Liver (tissue), 9 donors: ENCODE data around the gene FAM221B. TPM values are rescaled to one million over a fixed set of nuclear protein-coding genes. Genes with fewer than 3 reads are reported as not detected.

Source experiments
- DNase-seq: peaks from one replicate; pipeline ENCODE4 v3.0.0-alpha.2; 2017; ENCODE audit warnings: low spot score
- H3K27ac ChIP-seq, 2 donors: one replicate each; pipeline ENCODE4 v1.7.0; 2013; ENCODE audit warnings: inconsistent platforms in 2 of 2, low read length in 2 of 2, control low read depth in 1 of 2, low read depth in 1 of 2, mild to moderate bottlenecking in 1 of 2
- H3K27me3 ChIP-seq, 4 donors: one replicate each; pipeline versions ENCODE4 v1.6.1 to v1.7.0; 2013; ENCODE audit warnings: low read length in 3 of 4, inconsistent platforms in 1 of 4, mild to moderate bottlenecking in 1 of 4, moderate library complexity in 1 of 4; ENCODE audit not compliant: control insufficient read depth in 4 of 4, insufficient read depth in 4 of 4
- H3K36me3 ChIP-seq, 4 donors: one replicate each; pipeline versions ENCODE4 v1.6.1 to v1.7.0; 2013; ENCODE audit warnings: low read length in 3 of 4, mild to moderate bottlenecking in 3 of 4, low read depth in 1 of 4, moderate library complexity in 1 of 4; ENCODE audit not compliant: control insufficient read depth in 4 of 4, insufficient read depth in 3 of 4
- H3K4me1 ChIP-seq, 4 donors: one replicate each; pipeline versions ENCODE4 v1.6.1 to v1.7.0; 2013; ENCODE audit warnings: low read length in 3 of 4, mild to moderate bottlenecking in 3 of 4, moderate library complexity in 1 of 4; ENCODE audit not compliant: control insufficient read depth in 4 of 4, insufficient read depth in 4 of 4
- H3K4me3 ChIP-seq, 3 donors: one replicate each; pipeline versions ENCODE4 v1.6.1 to v1.7.0; 2013; ENCODE audit warnings: low read length in 3 of 3, control low read depth in 1 of 3, low read depth in 1 of 3, mild to moderate bottlenecking in 1 of 3
- H3K9ac ChIP-seq, 2 donors: one replicate each; pipeline ENCODE4 v1.7.0; 2013; ENCODE audit warnings: low read length in 2 of 2, mild to moderate bottlenecking in 2 of 2, moderate library complexity in 2 of 2, control low read depth in 1 of 2, low read depth in 1 of 2
- H3K9me3 ChIP-seq, 4 donors: one replicate each; pipeline versions ENCODE4 v1.6.1 to v1.7.0; 2013; ENCODE audit warnings: low read length in 3 of 4; ENCODE audit not compliant: control insufficient read depth in 4 of 4
- ATF3 ChIP-seq: IDR thresholded peaks from 2 replicates; pipeline ENCODE4 v1.6.1; 2016; ENCODE audit warnings: antibody characterized with exemption
- CTCF ChIP-seq: fragments of 150-350 bp; IDR thresholded peaks from 2 replicates; pipeline ENCODE4 v1.5.1; 2017; ENCODE audit warnings: improper control_type of control experiment, low read depth, low read length; ENCODE audit not compliant: missing input control
- EGR1 ChIP-seq, 2 donors: IDR thresholded peaks; 2 replicates each; pipeline ENCODE4 v1.6.1; 2016 to 2018; ENCODE audit warnings: antibody characterized with exemption in 2 of 2, low read depth in 2 of 2
- FOXA1 ChIP-seq: IDR thresholded peaks from 2 replicates; pipeline ENCODE4 v1.6.1; 2016; ENCODE audit warnings: antibody characterized with exemption
- FOXA2 ChIP-seq: IDR thresholded peaks from 2 replicates; pipeline ENCODE4 v1.6.1; 2016; ENCODE audit warnings: antibody characterized with exemption
- GABPA ChIP-seq, 2 donors: IDR thresholded peaks in 1 of 2; conservative IDR thresholded peaks in 1 of 2; 2 replicates each; pipeline ENCODE4 v1.6.1; 2016; ENCODE audit warnings: antibody characterized with exemption in 2 of 2, mild to moderate bottlenecking in 1 of 2, moderate library complexity in 1 of 2
- HNF4A ChIP-seq, 2 donors: conservative IDR thresholded peaks; 2 replicates each; pipeline ENCODE4 v1.6.1; 2016; ENCODE audit warnings: antibody characterized with exemption in 2 of 2, mild to moderate bottlenecking in 2 of 2
- HNF4G ChIP-seq: IDR thresholded peaks from 2 replicates; pipeline ENCODE4 v1.6.1; 2016; ENCODE audit warnings: antibody characterized with exemption
- JUND ChIP-seq, 2 donors: IDR thresholded peaks; 2 replicates each; pipeline ENCODE4 v1.6.1; 2016; ENCODE audit warnings: antibody characterized with exemption in 2 of 2
- MAX ChIP-seq: IDR thresholded peaks from 2 replicates; pipeline ENCODE4 v1.6.1; 2016; ENCODE audit warnings: antibody characterized with exemption
- NR2F2 ChIP-seq: IDR thresholded peaks from 2 replicates; pipeline ENCODE4 v1.6.1; 2016; ENCODE audit warnings: antibody characterized with exemption
- RAD21 ChIP-seq, 2 donors: IDR thresholded peaks; 2 replicates each; pipeline ENCODE4 v1.6.1; 2016; ENCODE audit warnings: antibody characterized with exemption in 2 of 2, mild to moderate bottlenecking in 2 of 2
- REST ChIP-seq: IDR thresholded peaks from 2 replicates; pipeline ENCODE4 v1.6.1; 2016; ENCODE audit warnings: antibody characterized with exemption, mild to moderate bottlenecking
- RXRA ChIP-seq, 2 donors: IDR thresholded peaks; 2 replicates each; pipeline ENCODE4 v1.6.1; 2017 to 2018; ENCODE audit warnings: antibody characterized with exemption in 2 of 2, mild to moderate bottlenecking in 1 of 2
- SP1 ChIP-seq: IDR thresholded peaks from 2 replicates; pipeline ENCODE4 v1.6.1; 2018; ENCODE audit warnings: antibody characterized with exemption, mild to moderate bottlenecking
- TAF1 ChIP-seq: conservative IDR thresholded peaks from 2 replicates; pipeline ENCODE4 v1.6.1; 2016; ENCODE audit warnings: antibody characterized with exemption, mild to moderate bottlenecking
- YY1 ChIP-seq: IDR thresholded peaks from 2 replicates; pipeline ENCODE4 v1.6.1; 2016; ENCODE audit warnings: antibody characterized with exemption, mild to moderate bottlenecking
- WGBS: extraction: QIAGEN DNeasy Blood & Tissue Kit; methylation state at CpG from one replicate; pipeline ENCODE4 v1.1.7; 2013; 5-methylcytosine and 5-hydroxymethylcytosine counted together
- polyA plus RNA-seq, 2 donors: library from polyadenylated mRNA; stranded (reverse) in 1 of 2; unstranded in 1 of 2; fragments of 200-250 nt in 1 of 2; fragments of >200 nt in 1 of 2; fragmentation: Nextera tagmentation in 1 of 2; extraction: Ambion mirVana in 1 of 2; gene quantifications; one replicate each; pipeline versions ENCODE4 v1.2.1 to v1.2.3, GENCODE V29; 2013 to 2015
- total RNA-seq, 2 donors: library from RNA; depleted of rRNA; stranded (reverse); fragments of >200 nt; gene quantifications; one replicate each; pipeline ENCODE4 v1.2.3, GENCODE V29; 2014
- donor health status: healthy.
- donor health status: healthy.
- donor health status: healthy.
- donor health status: healthy.
- donor health status: healthy.

The FAM221B gene
- total and polyA plus RNA-seq, 4 donors = 0.35 TPM; not detected in 3

- Histone ChIP-seq H3K27me3 (no peaks in the 10 kb centered on the region), H3K27ac (no peak overlapping the region), H3K9me3 (no peaks in the 10 kb centered on the region), H3K9ac (no peak overlapping the region), H3K4me1 (peaks cover 9 to 17% (median 13%) of the 10 kb centered on the region in 4 donors), H3K36me3 (no peaks in the 10 kb centered on the region), H3K4me3 (no peak overlapping the region)
- WGBS = 95% methylated on average over 5 of the region's 5 CpGs
- DNase-seq = no peak
- TF ChIP-seq GABPA (IDR thresholded peaks at IDR 0.05 in 1 of 2, conservative IDR thresholded peaks at IDR 0.05 in 1 of 2) = no peak
- no peak for TF ChIP-seq SP1
- no peak for TF ChIP-seq TAF1
- no peak for TF ChIP-seq HNF4G
- TF ChIP-seq HNF4A (conservative IDR thresholded peaks at IDR 0.05) = no peak
- no peak for TF ChIP-seq MAX
- TF ChIP-seq FOXA2 = no peak
- TF ChIP-seq REST = no peak
- TF ChIP-seq CTCF = no peak
- TF ChIP-seq RXRA (IDR thresholded peaks at IDR 0.05) = no peak
- no peak for TF ChIP-seq RAD21 (IDR thresholded peaks at IDR 0.05)
- no peak for TF ChIP-seq EGR1 (IDR thresholded peaks at IDR 0.05; ENCODE audit: low read depth in 2 of 2)
- TF ChIP-seq ATF3 = no peak
- TF ChIP-seq JUND (IDR thresholded peaks at IDR 0.05) = no peak
Measured at GRCh38 chr9:35839926-35840325, 11.4 kb upstream of the FAM221B start.

- Histone ChIP-seq H3K27me3 (no peaks in the 10 kb centered on the region), H3K4me1 (peaks cover 13 to 30% (median 22%) of the 10 kb centered on the region in 4 donors), H3K27ac (no peak overlapping the region), H3K36me3 (no peaks in the 10 kb centered on the region), H3K9ac (no peak overlapping the region), H3K4me3 (no peak overlapping the region), H3K9me3 (no peaks in the 10 kb centered on the region)
- no peak for TF ChIP-seq JUND (IDR thresholded peaks at IDR 0.05)
- no peak for TF ChIP-seq GABPA (IDR thresholded peaks at IDR 0.05 in 1 of 2, conservative IDR thresholded peaks at IDR 0.05 in 1 of 2)
- TF ChIP-seq RXRA (IDR thresholded peaks at IDR 0.05) = no peak
- no peak for TF ChIP-seq HNF4A (conservative IDR thresholded peaks at IDR 0.05)
- TF ChIP-seq CTCF = no peak
- no peak for TF ChIP-seq EGR1 (IDR thresholded peaks at IDR 0.05; ENCODE audit: low read depth in 2 of 2)
- TF ChIP-seq FOXA1 = no peak
- TF ChIP-seq FOXA2 = no peak
- TF ChIP-seq YY1 = no peak
- no peak for TF ChIP-seq ATF3
- no peak for TF ChIP-seq RAD21 (IDR thresholded peaks at IDR 0.05)
- no peak for TF ChIP-seq SP1
- no peak for TF ChIP-seq NR2F2
- no peak for TF ChIP-seq HNF4G
- TF ChIP-seq TAF1 = no peak
- 97% methylated on average over 5 of the region's 5 CpGs for WGBS
- DNase-seq = no peak
Measured at GRCh38 chr9:35836595-35836994, 8.1 kb upstream of the FAM221B start.
